ENCODE data around the gene LASP1. TPM values are rescaled to one million over a fixed set of nuclear protein-coding genes. Genes with fewer than 3 reads are reported as not detected.

LASP1 gene
- total RNA-seq, 1 experiment from 2014 or later: 78.3 TPM

DNA sequence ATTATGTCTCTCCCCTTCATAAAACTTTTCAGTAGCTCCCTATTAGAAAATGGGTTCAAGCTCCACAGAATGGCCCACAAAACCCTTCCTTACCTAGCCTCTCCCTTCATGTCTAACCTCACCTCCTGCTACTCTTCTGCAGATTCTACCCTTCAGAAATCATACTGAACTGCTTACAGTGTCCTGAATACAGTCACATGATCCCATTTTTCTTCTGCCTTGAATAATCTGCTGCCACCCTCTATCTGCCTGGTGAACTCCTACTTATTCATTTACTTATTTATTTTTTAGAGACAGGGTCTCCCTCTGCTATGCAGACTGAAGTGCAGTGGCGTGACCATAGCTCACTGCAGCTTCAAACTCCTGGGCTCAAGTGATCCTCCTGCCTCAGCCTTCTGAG is 70.5 kb downstream of the LASP1 start:
- Histone ChIP-seq H3K4me1 (ENCODE audit: insufficient read depth, low read length, poor library complexity, severe bottlenecking) (no peaks in the 10 kb centered on the region), H3K36me3 (ENCODE audit: insufficient read depth, low read length, poor library complexity, severe bottlenecking) (no peaks in the 10 kb centered on the region), H3K27ac (ENCODE audit: low read depth, low read length, poor library complexity, severe bottlenecking) (no peak overlapping the region), H3K27me3 (replicated peaks; ENCODE audit: insufficient read depth, low read depth, low read length, poor library complexity) (no peaks in the 10 kb centered on the region), H3K4me3 (ENCODE audit: low read depth, low read length, poor library complexity, severe bottlenecking) (no peak overlapping the region), H3K9me3 (ENCODE audit: low read depth, low read length, poor library complexity, severe bottlenecking) (no peaks in the 10 kb centered on the region)
- POLR2A ChIA-PET (ENCODE audit: low non-redundant PET): no interaction called here
- CTCF ChIA-PET: no interaction called here
- TF ChIP-seq EZH2 (IDR thresholded peaks at IDR 0.05; ENCODE audit: borderline replicate concordance, low read depth, low read length, poor library complexity, severe bottlenecking): no peak
- TF ChIP-seq, protein P1, sequence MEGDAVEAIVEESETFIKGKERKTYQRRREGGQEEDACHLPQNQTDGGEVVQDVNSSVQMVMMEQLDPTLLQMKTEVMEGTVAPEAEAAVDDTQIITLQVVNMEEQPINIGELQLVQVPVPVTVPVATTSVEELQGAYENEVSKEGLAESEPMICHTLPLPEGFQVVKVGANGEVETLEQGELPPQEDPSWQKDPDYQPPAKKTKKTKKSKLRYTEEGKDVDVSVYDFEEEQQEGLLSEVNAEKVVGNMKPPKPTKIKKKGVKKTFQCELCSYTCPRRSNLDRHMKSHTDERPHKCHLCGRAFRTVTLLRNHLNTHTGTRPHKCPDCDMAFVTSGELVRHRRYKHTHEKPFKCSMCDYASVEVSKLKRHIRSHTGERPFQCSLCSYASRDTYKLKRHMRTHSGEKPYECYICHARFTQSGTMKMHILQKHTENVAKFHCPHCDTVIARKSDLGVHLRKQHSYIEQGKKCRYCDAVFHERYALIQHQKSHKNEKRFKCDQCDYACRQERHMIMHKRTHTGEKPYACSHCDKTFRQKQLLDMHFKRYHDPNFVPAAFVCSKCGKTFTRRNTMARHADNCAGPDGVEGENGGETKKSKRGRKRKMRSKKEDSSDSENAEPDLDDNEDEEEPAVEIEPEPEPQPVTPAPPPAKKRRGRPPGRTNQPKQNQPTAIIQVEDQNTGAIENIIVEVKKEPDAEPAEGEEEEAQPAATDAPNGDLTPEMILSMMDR (conservative IDR thresholded peaks at IDR 0.05; ENCODE audit: low read depth, low read length): no peak
- intact Hi-C loops (cut with micrococcal nuclease; ENCODE audit: unreplicated experiment): no loop called here
- BruUV-seq (replicated peaks): no TSS peak
- DNase-seq (ENCODE audit: low spot score): no peak

DNA sequence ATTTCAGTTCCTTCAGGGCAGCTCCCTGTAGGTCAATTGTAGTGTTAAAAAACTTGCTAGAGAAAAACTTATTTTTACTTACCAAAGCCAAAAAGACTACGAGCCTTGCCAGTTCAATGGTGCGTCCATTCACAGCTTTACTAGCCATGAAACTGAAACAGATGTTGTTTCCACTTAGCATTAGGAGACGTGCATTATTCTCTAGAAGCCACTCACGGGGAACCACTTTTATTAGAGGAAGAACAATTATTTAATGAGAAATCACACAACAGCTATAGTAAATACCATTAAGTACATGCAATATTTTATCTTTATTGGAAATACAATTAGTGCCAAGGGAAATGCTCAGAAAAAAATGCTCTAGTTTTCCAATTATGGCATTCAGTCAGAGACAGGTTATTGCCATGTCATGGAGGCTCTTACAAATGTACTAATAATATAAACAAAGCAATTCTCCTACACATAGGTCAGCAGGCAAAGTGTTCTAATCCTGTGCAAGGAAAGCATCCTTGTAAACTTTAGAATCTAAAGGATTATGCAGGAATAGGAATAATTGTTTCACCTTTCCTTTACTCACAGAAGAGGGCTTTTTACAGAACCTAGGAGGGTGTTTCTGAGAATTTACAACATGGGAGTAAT is 73.0 kb downstream of the LASP1 start:
- Histone ChIP-seq H3K27me3 (replicated peaks; ENCODE audit: insufficient read depth, low read depth, low read length, poor library complexity) (no peaks in the 10 kb centered on the region), H3K9me3 (ENCODE audit: low read depth, low read length, poor library complexity, severe bottlenecking) (no peaks in the 10 kb centered on the region), H3K27ac (ENCODE audit: low read depth, low read length, poor library complexity, severe bottlenecking) (no peak overlapping the region), H3K4me1 (ENCODE audit: insufficient read depth, low read length, poor library complexity, severe bottlenecking) (no peaks in the 10 kb centered on the region), H3K36me3 (ENCODE audit: insufficient read depth, low read length, poor library complexity, severe bottlenecking) (no peaks in the 10 kb centered on the region), H3K4me3 (ENCODE audit: low read depth, low read length, poor library complexity, severe bottlenecking) (no peak overlapping the region)
- BruUV-seq (replicated peaks): no TSS peak
- intact Hi-C loops (cut with micrococcal nuclease; ENCODE audit: unreplicated experiment): no loop called here
- TF ChIP-seq, protein P1 (conservative IDR thresholded peaks at IDR 0.05; ENCODE audit: low read depth, low read length): no peak
- no peak for TF ChIP-seq EZH2 (IDR thresholded peaks at IDR 0.05; ENCODE audit: borderline replicate concordance, low read depth, low read length, poor library complexity, severe bottlenecking)
- ChIA-PET CTCF (no interaction called here), POLR2A (ENCODE audit: low non-redundant PET) (no interaction called here)
- no peak for DNase-seq (ENCODE audit: low spot score)

DNA sequence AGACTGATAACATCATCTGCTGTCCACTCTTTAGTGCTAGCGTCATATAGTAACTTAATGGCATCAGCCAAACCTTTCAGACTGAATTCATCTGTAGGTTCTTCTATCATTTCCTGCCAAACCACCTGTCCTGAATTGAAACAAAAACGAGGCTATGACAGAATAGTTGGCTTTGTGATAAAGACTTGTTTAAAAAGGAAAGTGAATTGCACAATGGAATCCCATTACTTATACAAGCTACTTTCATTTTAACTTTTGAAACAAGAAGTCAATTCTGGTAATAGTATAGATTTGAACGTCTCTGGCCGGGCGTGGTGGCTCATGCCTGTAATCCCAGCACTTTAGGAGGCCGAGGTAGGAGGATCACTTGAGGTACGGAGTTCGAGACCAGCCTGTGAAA is 73.7 kb downstream of the LASP1 start:
- intact Hi-C loops (cut with micrococcal nuclease; ENCODE audit: unreplicated experiment): no loop called here
- no peaks in the 10 kb centered on the region for H3K4me1 ChIP-seq (ENCODE audit: insufficient read depth, low read length, poor library complexity, severe bottlenecking)
- no peak overlapping the region for H3K4me3 ChIP-seq (ENCODE audit: low read depth, low read length, poor library complexity, severe bottlenecking)
- H3K27me3 ChIP-seq (replicated peaks; ENCODE audit: insufficient read depth, low read depth, low read length, poor library complexity): no peaks in the 10 kb centered on the region
- POLR2A ChIA-PET (ENCODE audit: low non-redundant PET): no interaction called here
- no peak for DNase-seq (ENCODE audit: low spot score)
- H3K27ac ChIP-seq (ENCODE audit: low read depth, low read length, poor library complexity, severe bottlenecking): no peak overlapping the region
- no peak for TF ChIP-seq EZH2 (IDR thresholded peaks at IDR 0.05; ENCODE audit: borderline replicate concordance, low read depth, low read length, poor library complexity, severe bottlenecking)
- TF ChIP-seq, protein P1 (conservative IDR thresholded peaks at IDR 0.05; ENCODE audit: low read depth, low read length): no peak
- BruUV-seq (replicated peaks): no TSS peak
- H3K9me3 ChIP-seq (ENCODE audit: low read depth, low read length, poor library complexity, severe bottlenecking): no peaks in the 10 kb centered on the region
- CTCF ChIA-PET: no interaction called here
- no peaks in the 10 kb centered on the region for H3K36me3 ChIP-seq (ENCODE audit: insufficient read depth, low read length, poor library complexity, severe bottlenecking)
